GM23338 (cell line): ENCODE data around the gene AKT2.

ENCODE experiments used
- EZH2phosphoT487 ChIP-seq: fragments of 200-600 bp; sonication (generic); IDR thresholded peaks from one replicate; pipeline ENCODE4 v1.8.1; 2018; ENCODE audit warnings: antibody characterized with exemption; ENCODE audit not compliant: unreplicated experiment
- TF ChIP-seq, protein P1 (sequence below): IDR thresholded peaks from one replicate; pipeline ENCODE4 v1.6.1; 2018; ENCODE audit warnings: antibody characterized with exemption; ENCODE audit not compliant: unreplicated experiment

DNA sequence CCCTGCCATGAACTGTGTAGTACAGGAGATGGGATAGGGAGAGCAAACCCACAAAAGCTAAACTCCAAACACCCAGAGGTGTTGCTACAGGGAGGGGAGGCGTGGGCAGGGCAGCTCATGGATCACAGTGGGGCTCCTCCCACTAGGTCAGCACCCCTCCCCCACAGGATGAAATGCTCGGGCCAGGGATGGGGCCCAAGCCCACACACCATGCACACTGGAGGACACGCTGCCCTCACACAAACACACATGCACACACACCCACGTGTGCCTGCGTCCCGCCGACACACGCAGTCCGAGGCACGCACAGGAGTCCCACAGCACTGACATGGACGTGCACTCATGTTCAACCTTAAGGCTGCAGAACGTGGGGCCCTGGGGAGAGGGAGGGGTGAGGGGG lies 52.7 kb downstream of the AKT2 start:
- no peak for TF ChIP-seq EZH2phosphoT487
- TF ChIP-seq, protein P1, sequence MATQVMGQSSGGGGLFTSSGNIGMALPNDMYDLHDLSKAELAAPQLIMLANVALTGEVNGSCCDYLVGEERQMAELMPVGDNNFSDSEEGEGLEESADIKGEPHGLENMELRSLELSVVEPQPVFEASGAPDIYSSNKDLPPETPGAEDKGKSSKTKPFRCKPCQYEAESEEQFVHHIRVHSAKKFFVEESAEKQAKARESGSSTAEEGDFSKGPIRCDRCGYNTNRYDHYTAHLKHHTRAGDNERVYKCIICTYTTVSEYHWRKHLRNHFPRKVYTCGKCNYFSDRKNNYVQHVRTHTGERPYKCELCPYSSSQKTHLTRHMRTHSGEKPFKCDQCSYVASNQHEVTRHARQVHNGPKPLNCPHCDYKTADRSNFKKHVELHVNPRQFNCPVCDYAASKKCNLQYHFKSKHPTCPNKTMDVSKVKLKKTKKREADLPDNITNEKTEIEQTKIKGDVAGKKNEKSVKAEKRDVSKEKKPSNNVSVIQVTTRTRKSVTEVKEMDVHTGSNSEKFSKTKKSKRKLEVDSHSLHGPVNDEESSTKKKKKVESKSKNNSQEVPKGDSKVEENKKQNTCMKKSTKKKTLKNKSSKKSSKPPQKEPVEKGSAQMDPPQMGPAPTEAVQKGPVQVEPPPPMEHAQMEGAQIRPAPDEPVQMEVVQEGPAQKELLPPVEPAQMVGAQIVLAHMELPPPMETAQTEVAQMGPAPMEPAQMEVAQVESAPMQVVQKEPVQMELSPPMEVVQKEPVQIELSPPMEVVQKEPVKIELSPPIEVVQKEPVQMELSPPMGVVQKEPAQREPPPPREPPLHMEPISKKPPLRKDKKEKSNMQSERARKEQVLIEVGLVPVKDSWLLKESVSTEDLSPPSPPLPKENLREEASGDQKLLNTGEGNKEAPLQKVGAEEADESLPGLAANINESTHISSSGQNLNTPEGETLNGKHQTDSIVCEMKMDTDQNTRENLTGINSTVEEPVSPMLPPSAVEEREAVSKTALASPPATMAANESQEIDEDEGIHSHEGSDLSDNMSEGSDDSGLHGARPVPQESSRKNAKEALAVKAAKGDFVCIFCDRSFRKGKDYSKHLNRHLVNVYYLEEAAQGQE = no peak
